AG04450 (cell line): ENCODE measurements around the gene HDAC5. TPM values are rescaled to one million over a fixed set of nuclear protein-coding genes. Genes with fewer than 3 reads are reported as not detected.

Experiments used
- CTCF ChIA-PET: fragments of 300-600, 350-600 bp; formaldehyde crosslinking; extraction: SDS; loops from one replicate; lab custom pipeline; 2022; ENCODE audit warnings: antibody characterized with exemption, inconsistent platforms; lab: Charles Lee
- POLR2A ChIA-PET: fragments of 350-600 bp; formaldehyde crosslinking; extraction: SDS; loops from one replicate; lab custom pipeline; 2021; ENCODE audit warnings: antibody characterized with exemption, inconsistent platforms; lab: Yijun Ruan, JAX
- DNase-seq: peaks from one replicate; pipeline ENCODE4 v3.0.0-alpha.2; 2011; ENCODE audit warnings: low read depth, low spot score
- H3K27ac ChIP-seq: one replicate; pipeline ENCODE4 v1.5.1; 2012; ENCODE audit warnings: low read depth, low read length, control low read depth
- H3K27me3 ChIP-seq: one replicate; pipeline ENCODE4 v1.6.0; 2012; ENCODE audit warnings: low read length; ENCODE audit not compliant: control insufficient read depth, insufficient read depth
- H3K4me3 ChIP-seq: 2 replicates; pipeline ENCODE4 v1.5.1; 2011; ENCODE audit warnings: mild to moderate bottlenecking, low read depth, low read length, control low read depth
- H3K9me3 ChIP-seq: 2 replicates; pipeline ENCODE4 v1.5.1; 2012; ENCODE audit warnings: low read length; ENCODE audit not compliant: control insufficient read depth, insufficient read depth
- CTCF ChIP-seq: IDR thresholded peaks from 2 replicates; pipeline ENCODE4 v1.5.1; 2011; ENCODE audit warnings: low read depth, low read length, control low read depth, inconsistent platforms
- polyA plus RNA-seq: library from polyadenylated mRNA; depleted of rRNA; stranded (reverse); fragments of >200 nt; gene quantifications from 2 replicates; pipeline ENCODE4 v1.2.3, GENCODE V29; 2011

The HDAC5 gene
- polyA plus RNA-seq, 1 experiment, result 21.3 TPM

GRCh38 chr17:44065668-44066203 lies 57.7 kb downstream of the HDAC5 start:
- ChIA-PET CTCF (interaction anchor here (0.7 to 2.3 kb wide), 6 partner anchors 15 to 188 kb away, joined by 3 to 6 read pairs (median 4); partner anchors contain the start of gene HDAC5), POLR2A (interaction anchor here (0.6 to 1.5 kb wide), 10 partner anchors 11 to 121 kb away, joined by 3 to 10 read pairs (median 5); partner anchors contain the start of genes HDAC5 and TMUB2)
- H3K27me3 ChIP-seq, result no peaks in the 10 kb centered on the region
- no peaks in the 10 kb centered on the region for H3K9me3 ChIP-seq
- TF ChIP-seq CTCF, result no peak
- peak overlapping the region; percentile 71 for H3K4me3 ChIP-seq
- H3K27ac ChIP-seq, result peak overlapping the region; percentile 90
- DNase-seq, result no peak

GRCh38 chr17:44063704-44064639 lies 59.5 kb downstream of the HDAC5 start:
- TF ChIP-seq CTCF, result no peak
- CTCF ChIA-PET, result no interaction called here
- POLR2A ChIA-PET, result no interaction called here
- DNase-seq, result no peak
- H3K27me3 ChIP-seq, result no peaks in the 10 kb centered on the region
- H3K4me3 ChIP-seq, result no peak overlapping the region
- H3K27ac ChIP-seq, result no peak overlapping the region
- H3K9me3 ChIP-seq, result no peaks in the 10 kb centered on the region

GRCh38 chr17:44062871-44063270 lies 60.6 kb downstream of the HDAC5 start:
- ChIA-PET POLR2A (no interaction called here), CTCF (no interaction called here)
- no peak for TF ChIP-seq CTCF
- H3K4me3 ChIP-seq, result no peak overlapping the region
- H3K27me3 ChIP-seq, result no peaks in the 10 kb centered on the region
- DNase-seq, result no peak
- no peak overlapping the region for H3K27ac ChIP-seq
- H3K9me3 ChIP-seq, result no peaks in the 10 kb centered on the region

GRCh38 chr17:44061446-44061845 lies 62.0 kb downstream of the HDAC5 start:
- Histone ChIP-seq H3K9me3 (no peaks in the 10 kb centered on the region), H3K27me3 (no peaks in the 10 kb centered on the region), H3K27ac (no peak overlapping the region), H3K4me3 (no peak overlapping the region)
- ChIA-PET POLR2A (no interaction called here), CTCF (interaction anchor here (0.7 to 0.8 kb wide), 3 partner anchors 17 to 183 kb away, joined by 3 to 10 read pairs (median 6); no protein-coding TSS in a partner anchor)
- DNase-seq, result no peak
- no peak for TF ChIP-seq CTCF
